ENCODE results near the gene YDJC.

GRCh38 chr22:21650280-21650679 lies 20.5 kb upstream of the YDJC start:
- TF ChIP-seq SP4 (IDR thresholded peaks at IDR 0.05; ENCODE audit: low read length) (no peak), SIN3A (conservative IDR thresholded peaks at IDR 0.05 in 1 of 2, IDR thresholded peaks at IDR 0.05 in 1 of 2; ENCODE audit: low read depth in 1 of 2, low read length in 2 of 2) (no peak), CTCF (IDR thresholded peaks at IDR 0.05; ENCODE audit: control extremely low read depth in 1 of 3, insufficient read depth in 1 of 3, low read depth in 1 of 3, low read length in 3 of 3) (no peak), MAX (IDR thresholded peaks at IDR 0.05) (no peak), EZH2 (IDR thresholded peaks at IDR 0.05; ENCODE audit: low read depth, low read length, severe bottlenecking) (no peak), RFX5 (IDR thresholded peaks at IDR 0.05; ENCODE audit: borderline replicate concordance, low read depth, low read length) (no peak), POLR2A (IDR thresholded peaks at IDR 0.05; ENCODE audit: control extremely low read depth in 1 of 2, low read depth in 2 of 2, low read length in 2 of 2) (no peak), RNF2 (IDR thresholded peaks at IDR 0.05; ENCODE audit: borderline replicate concordance, low read depth, low read length, missing control alignments, poor library complexity, severe bottlenecking) (no peak), SP2 (IDR thresholded peaks at IDR 0.05; ENCODE audit: low read length) (no peak), KDM1A (IDR thresholded peaks at IDR 0.05; ENCODE audit: borderline replicate concordance, low read length) (no peak), TCF12 (IDR thresholded peaks at IDR 0.05; ENCODE audit: low read depth, low read length) (no peak)

All from H1 (cell line).